ENCODE results near the gene MADD. TPM values are rescaled to one million over a fixed set of nuclear protein-coding genes. Genes with fewer than 3 reads are reported as not detected.
A peak's percentile ranks its signal among the peaks of the same experiment; 100 is the strongest.

MADD gene
- total and polyA plus RNA-seq, 10 of the 15 experiments (the other 5 are each of a cell fraction or from before 2014, with no cell fraction given) = 0.47 to 35.4 (median 17.6) TPM

GRCh38 chr11:47373876-47374719, 104.2 kb downstream of the MADD start (continued):
- TF ChIP-seq, protein P1, sequence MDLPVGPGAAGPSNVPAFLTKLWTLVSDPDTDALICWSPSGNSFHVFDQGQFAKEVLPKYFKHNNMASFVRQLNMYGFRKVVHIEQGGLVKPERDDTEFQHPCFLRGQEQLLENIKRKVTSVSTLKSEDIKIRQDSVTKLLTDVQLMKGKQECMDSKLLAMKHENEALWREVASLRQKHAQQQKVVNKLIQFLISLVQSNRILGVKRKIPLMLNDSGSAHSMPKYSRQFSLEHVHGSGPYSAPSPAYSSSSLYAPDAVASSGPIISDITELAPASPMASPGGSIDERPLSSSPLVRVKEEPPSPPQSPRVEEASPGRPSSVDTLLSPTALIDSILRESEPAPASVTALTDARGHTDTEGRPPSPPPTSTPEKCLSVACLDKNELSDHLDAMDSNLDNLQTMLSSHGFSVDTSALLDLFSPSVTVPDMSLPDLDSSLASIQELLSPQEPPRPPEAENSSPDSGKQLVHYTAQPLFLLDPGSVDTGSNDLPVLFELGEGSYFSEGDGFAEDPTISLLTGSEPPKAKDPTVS (IDR thresholded peaks at IDR 0.05; ENCODE audit: low read depth, low read length) = no peak
- peak; percentile 92 for TF ChIP-seq SMC3 (IDR thresholded peaks at IDR 0.05; ENCODE audit: borderline replicate concordance, low read length)

DNA sequence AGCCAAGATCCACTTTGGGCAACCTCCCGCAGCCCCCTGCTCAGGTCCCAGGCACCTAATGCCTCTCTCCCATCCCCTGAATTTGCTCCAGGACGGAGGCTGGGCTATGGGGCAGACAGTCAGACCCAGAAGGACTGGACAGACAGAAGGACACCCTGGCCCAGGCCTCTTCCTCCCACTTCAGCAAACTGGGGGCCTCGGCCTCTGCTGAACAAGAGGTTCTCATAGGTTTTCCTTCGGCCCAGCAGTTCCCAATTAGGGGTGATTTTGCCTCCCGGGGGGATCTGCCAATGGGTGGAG, 104.7 kb downstream of the MADD start:
- Histone ChIP-seq H3K36me3 (ENCODE audit: control insufficient read depth in 2 of 2, insufficient read depth in 2 of 2, low read length in 1 of 2) (peaks cover 2 to 7% of the 10 kb centered on the region in 2 experiments), H3K9me3 (replicated peaks; ENCODE audit: control insufficient read depth, insufficient read depth, low read length) (no peaks in the 10 kb centered on the region), H4K20me1 (ENCODE audit: control insufficient read depth, insufficient read depth) (no peaks in the 10 kb centered on the region), H3K79me2 (ENCODE audit: control insufficient read depth, insufficient read depth, low read length) (peaks cover 41% of the 10 kb centered on the region), H3K27me3 (replicated peaks in 1 of 2; ENCODE audit: control insufficient read depth in 2 of 2, insufficient read depth in 2 of 2, low read length in 1 of 2) (no peaks in the 10 kb centered on the region), H3K27ac (ENCODE audit: control insufficient read depth, insufficient read depth) (peak overlapping the region; percentile 18; the same call in 1 of the 2 replicates), H3K4me3 (no peak overlapping the region), H2AFZ (ENCODE audit: control insufficient read depth, low read depth, low read length) (no peak overlapping the region), H3K9ac (ENCODE audit: control insufficient read depth, insufficient read depth, low read length) (no peak overlapping the region), H3K4me2 (ENCODE audit: control insufficient read depth, insufficient read depth) (peak overlapping the region; percentile 38; the same call in 1 of the 2 replicates), H3K4me1 (ENCODE audit: control insufficient read depth, insufficient read depth, low read length) (peaks cover 21% of the 10 kb centered on the region)
- WGBS (ENCODE audit: insufficient coverage, insufficient replicate concordance, low lambda C conversion rate, missing lambda C conversion rate) = 74% methylated on average over 5 of the region's 5 CpGs
- in situ Hi-C loops (cut with MboI) (loop anchor here (5.0 kb wide), 1 partner anchor 33 kb away; the partner anchor contains the start of gene SLC39A13), intact Hi-C loops (cut with micrococcal nuclease; ENCODE audit: unreplicated experiment) (loop anchor here (1.0 to 10.0 kb wide), 4 partner anchors 34 to 480 kb away; partner anchors contain the start of genes FNBP4 and SLC39A13)
- FAIRE-seq = no peak
- no peak for ATAC-seq
- CTCF ChIA-PET = interaction anchor here (0.5 to 8.6 kb wide), 29 partner anchors 8 to 478 kb away, joined by 3 to 161 read pairs (median 5); partner anchors contain the start of genes DDB2, PSMC3 and SLC39A13
- POLR2A ChIA-PET = interaction anchor here (0.6 to 3.7 kb wide), 5 partner anchors 13 to 45 kb away, joined by 3 to 21 read pairs (median 6); partner anchors contain the start of gene SLC39A13
- DNase-seq (ENCODE audit: low read depth, low spot score) = no peak
- RAD21 ChIA-PET (ENCODE audit: unreplicated experiment) = interaction anchor here (1.0 to 2.8 kb wide), 9 partner anchors 17 to 126 kb away, joined by 3 to 24 read pairs (median 7); partner anchors contain the start of genes ACP2 and SLC39A13
- SMC1A ChIA-PET (ENCODE audit: uncharacterized antibody, unreplicated experiment) = interaction anchor here (0.6 to 3.7 kb wide), 17 partner anchors 12 to 242 kb away, joined by 3 to 35 read pairs (median 5); partner anchors contain the start of genes PSMC3 and SLC39A13
- TF ChIP-seq, protein P2, sequence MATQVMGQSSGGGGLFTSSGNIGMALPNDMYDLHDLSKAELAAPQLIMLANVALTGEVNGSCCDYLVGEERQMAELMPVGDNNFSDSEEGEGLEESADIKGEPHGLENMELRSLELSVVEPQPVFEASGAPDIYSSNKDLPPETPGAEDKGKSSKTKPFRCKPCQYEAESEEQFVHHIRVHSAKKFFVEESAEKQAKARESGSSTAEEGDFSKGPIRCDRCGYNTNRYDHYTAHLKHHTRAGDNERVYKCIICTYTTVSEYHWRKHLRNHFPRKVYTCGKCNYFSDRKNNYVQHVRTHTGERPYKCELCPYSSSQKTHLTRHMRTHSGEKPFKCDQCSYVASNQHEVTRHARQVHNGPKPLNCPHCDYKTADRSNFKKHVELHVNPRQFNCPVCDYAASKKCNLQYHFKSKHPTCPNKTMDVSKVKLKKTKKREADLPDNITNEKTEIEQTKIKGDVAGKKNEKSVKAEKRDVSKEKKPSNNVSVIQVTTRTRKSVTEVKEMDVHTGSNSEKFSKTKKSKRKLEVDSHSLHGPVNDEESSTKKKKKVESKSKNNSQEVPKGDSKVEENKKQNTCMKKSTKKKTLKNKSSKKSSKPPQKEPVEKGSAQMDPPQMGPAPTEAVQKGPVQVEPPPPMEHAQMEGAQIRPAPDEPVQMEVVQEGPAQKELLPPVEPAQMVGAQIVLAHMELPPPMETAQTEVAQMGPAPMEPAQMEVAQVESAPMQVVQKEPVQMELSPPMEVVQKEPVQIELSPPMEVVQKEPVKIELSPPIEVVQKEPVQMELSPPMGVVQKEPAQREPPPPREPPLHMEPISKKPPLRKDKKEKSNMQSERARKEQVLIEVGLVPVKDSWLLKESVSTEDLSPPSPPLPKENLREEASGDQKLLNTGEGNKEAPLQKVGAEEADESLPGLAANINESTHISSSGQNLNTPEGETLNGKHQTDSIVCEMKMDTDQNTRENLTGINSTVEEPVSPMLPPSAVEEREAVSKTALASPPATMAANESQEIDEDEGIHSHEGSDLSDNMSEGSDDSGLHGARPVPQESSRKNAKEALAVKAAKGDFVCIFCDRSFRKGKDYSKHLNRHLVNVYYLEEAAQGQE (IDR thresholded peaks at IDR 0.05; ENCODE audit: low read depth, low read length) = no peak
- no TSS peak for BruUV-seq (replicated peaks)

All from GM12878 (cell line).